CD4-positive, alpha-beta T cell treated with Interleukin-21 for 1 hour (primary cell): ENCODE data around the gene NDUFS4.
"Not testable (repeated sequence)": the region's sequence is repeated elsewhere in the genome, so short reads cannot be mapped to it uniquely, and the experiment has no call there.

ENCODE experiments used
- DNase-seq: peaks from one replicate; pipeline ENCODE4 v3.0.0-alpha.2; 2020

Gene NDUFS4

DNA sequence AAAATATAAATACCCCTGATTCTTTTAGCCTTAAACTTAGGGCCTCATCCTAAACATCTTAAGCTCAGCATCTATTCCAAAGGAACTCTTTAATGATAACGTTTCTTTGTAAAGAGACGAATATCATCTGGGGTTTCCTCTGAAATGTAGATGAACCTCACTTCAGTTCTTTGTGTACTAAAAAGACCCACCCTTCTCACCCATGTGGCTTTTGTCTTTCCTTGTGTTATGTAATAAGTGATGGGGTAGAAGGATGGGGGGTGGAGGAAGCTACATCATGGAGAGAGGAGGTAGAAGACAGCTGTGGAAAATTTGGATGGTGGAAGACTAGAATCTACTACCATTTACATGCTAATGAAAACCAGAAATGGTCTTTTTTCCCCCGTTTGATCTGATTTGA, 111.0 kb downstream of the NDUFS4 start:
- no peak for DNase-seq

DNA sequence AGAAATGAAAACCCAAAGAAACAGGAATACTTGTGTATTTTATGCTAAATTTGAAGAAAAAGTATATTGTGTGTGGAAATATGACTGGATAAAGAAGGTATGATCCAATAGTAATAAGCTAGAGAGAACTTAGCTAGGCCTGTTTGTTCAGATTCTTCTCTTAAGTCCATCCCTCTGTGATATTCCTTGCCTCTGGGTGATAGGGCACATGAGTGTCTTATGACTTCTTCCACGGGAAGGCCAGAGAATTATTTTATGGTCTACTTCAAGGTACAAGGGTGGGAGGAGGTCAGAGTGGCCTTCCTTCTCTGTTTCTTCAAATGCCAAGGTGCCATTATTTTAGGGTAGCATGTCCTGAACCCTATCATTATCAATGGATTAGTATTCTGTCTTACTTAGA, 113.7 kb downstream of the NDUFS4 start:
- DNase-seq: no peak

DNA sequence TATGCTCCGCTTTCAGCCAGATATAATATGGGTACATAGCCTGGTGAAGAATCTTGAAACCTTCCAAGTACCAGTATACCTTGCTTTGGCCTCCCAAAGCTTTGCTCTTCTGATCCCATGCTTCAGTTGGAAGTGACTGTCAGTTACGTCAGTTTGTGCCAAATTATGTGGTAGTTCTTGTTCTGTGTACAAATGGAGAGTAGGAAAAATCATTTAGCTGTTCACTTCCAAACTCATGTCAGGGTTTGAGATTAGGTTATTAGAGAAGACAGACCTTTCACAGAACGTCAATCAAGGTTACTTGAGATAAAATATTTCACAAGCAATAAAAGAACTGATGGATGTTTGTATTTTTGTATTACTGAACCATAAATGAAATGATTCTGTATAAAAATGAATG, 117.2 kb downstream of the NDUFS4 start:
- DNase-seq: no peak

DNA sequence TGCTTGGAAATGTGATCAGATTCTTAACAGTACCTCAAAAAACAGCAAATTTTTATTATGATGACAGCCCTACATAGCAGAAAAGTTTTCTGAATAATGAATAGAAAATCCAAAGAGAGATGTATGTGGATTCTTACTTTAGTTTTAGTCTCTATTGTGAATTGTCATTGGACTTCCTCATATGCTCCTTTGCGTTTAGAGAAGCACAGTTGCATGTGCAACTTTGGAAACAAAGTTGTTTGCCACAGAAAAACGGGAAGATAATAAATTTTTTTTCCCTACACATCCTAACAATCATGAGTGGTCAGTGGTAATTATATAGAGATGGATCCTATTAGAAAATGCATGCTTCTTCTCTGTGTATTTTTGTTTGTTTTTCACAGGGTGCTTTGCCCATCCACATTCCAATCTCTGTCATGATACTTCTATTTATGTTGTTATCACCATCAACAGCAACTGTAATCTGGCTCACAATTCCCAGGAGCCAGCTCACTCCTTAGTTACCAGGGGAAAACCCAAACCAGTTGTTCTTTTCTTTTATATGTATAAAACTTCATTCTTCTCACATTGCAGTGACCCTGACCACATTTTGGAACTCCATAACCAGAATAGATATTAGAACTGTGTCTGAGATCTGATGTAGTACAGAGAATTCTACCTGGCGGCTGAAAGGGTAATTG, 118.7 kb downstream of the NDUFS4 start:
- DNase-seq: no peak

DNA sequence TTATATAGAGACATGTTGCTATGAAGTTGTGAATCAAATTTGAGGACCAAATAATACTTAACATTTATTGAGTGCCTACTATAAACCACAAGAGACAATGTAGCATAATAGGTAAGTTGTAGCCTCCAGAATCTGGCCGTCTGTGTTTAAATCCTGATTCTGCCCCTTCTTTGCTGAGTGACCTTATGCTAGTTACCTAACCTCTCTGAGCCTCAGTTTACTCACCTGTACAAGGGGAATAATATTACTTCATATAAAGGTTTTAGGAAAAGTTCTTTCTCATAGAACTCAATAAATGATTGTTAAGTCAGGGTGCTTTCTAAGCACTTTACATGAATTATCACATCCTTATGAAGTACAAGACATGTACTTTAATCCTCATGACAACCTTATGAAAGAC, 120.6 kb downstream of the NDUFS4 start:
- no peak for DNase-seq

DNA sequence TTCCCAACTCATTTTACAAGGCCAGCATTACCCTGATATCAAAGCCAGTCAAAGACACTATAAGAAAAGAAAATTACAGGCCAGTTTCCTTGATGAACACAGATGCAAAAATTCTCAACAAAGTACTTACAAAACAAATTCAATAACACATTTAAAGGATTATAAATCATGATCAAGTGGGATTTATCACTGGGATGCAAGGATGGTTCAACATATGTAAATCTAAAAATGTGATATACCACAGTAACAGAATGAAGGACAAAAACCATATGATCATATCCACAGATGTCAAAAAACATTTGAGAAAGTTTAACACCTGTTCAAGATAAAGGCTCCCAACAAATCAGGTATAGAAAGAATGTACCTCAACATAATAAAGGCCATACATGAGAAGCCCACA, 130.6 kb downstream of the NDUFS4 start:
- no peak for DNase-seq

DNA sequence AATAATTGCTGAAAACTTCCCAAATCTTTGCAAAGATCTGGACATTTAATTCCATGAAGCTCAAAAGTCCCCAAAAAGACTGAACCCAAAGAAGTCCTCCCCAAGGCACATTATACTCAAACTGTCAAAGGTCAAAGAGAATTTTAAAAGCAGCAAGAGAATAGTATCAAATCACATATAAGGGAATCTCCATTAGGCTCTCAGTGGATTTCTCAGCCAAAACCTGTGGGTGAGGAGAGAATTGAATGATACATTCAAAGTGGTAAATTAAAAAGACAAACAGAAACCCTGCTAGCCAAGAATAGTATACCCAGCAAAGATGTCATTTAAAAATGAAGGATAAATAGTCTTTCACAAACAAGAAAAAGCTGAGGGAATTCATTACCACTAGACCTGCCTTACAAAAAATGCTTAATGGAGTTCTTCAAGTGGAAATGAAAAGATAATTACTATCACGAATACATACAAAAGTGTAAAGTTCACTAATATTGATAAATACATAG, 134.1 kb downstream of the NDUFS4 start:
- DNase-seq: no peak

DNA sequence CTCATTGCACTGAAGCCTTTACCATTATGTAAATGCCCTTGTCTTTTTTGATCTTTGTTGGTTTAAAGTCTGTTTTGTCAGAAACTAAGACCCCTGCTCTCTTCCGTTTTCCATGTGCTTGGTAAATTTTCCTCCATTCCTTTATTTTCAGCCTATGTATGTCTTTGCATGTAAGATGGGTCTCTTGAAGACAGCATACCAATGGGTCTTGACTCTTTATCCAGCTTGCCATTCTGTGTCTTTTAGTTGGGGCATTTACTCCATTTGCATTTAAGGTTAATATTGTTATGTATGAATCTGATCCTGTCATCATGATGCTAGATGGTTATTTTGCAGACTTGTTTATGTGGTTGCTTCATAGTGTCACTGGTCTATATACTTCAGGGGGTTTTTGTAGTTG, 150.0 kb downstream of the NDUFS4 start:
- not testable (repeated sequence) for DNase-seq

DNA sequence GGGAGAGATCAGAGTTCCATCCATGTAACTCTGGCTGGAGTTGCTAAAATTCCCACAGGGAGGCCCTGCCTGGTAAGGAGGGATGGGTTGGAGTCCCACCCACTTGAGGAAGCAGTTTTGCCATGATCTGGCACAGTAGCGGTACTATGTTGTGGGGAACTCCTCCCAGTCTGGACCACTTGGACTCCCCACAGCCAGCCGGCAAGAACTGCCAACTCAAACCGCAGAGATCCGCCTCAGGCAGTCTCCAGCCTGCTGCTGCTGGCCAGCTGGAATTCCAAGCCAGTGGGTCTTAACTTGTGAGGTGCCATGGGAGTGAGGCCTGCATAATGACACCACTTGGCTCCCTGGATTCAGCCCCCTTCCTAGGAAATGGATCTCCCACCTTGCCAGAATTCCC, 151.9 kb downstream of the NDUFS4 start:
- DNase-seq: no peak

DNA sequence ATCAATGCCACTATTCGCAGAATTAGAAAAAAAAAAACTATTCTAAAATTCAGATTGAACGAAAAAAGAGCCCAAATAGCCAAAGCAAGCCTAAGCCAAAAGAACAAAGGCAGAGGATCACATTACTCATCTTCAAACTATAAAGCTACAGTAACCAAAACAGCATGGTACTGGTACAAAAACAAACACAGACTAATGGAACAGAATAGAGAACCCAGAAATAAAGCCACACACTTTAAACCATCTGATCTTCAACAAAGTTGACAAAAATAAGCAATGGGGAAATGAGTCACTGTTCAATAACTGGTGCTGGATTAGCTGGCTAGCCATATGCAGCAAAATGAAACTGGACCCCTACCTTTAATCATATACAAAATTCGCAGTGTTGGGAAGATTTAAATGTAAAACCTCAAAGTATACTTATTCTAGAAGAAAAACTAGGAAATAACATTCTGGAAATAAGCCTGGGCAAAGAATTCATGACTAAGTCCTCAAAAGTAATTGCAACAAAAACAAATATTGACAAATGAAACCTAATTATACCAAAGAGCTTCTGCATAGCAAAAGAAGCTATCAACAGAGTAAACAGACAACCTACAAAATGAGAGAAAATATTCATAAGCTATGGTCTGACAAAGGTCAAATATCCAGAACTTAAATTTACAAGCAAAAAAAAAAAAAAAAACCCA, 153.7 kb downstream of the NDUFS4 start:
- DNase-seq: no peak

DNA sequence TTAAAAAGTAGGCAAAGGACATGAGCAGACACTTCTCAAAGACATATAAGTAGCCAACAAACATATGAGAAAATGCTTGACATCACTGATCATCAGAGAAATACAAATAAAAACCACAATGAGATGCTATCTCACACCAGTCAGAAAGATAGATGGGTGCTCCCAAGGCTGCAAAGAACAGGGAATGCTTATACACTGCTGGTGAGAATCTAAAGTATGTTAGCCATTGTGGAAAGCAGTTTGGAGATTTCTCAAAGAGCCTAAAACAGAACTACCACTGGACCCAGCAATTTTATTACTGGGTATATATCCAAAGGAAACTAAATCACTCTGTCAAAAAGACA, 154.2 kb downstream of the NDUFS4 start:
- DNase-seq: no peak

DNA sequence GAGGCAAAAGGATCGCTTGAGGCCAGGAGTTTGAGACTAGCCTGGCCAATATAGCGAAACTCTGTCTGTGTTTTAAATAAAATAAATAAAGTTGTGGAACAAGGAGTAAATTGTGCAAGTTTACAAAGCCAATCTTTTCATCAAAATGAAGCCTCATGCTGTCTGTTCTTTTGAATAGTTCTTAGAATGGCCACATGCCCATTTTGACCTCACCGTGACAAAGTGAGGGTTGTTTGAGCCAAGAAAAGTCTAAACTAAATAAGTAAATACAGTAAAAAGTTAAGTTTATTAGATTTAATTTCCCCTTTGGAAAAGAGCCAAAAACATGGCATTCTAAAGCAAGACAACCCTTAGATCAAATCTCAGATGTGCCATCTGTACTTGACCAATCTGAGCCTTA, 165.7 kb downstream of the NDUFS4 start:
- no peak for DNase-seq

DNA sequence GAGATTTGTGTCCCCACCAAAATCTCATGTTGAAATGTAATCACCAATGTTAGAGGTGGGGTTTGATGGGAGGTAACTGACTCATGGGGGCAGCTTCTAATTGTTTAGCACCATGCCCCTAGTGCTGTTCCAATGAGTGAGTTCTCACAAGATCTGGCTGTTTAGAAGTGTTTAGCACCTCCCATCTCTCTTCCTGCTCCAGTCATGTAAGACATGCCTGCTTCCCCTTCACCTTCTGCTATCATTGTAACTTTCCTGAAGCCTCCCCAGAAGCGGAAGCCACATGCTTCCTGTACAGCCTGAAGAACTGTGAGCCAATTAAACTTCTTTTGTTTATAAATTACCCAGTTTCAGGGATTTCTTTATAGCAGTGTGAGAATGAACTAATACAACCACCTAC, 170.5 kb downstream of the NDUFS4 start:
- no peak for DNase-seq
